ENCODE measurements around the gene CDHR2. TPM values are rescaled to one million over a fixed set of nuclear protein-coding genes. Genes with fewer than 3 reads are reported as not detected.

Gene CDHR2
- total and polyA plus RNA-seq, 2 donors from 2014 or later: 4.2 to 8.0 TPM

GRCh38 chr5:176564002-176564401 lies 14.9 kb downstream of the CDHR2 start:
- Histone ChIP-seq H3K4me3 (ENCODE audit: low read length in 3 of 3) (no peak overlapping the region), H3K9me3 (ENCODE audit: control insufficient read depth in 2 of 3, insufficient read depth in 1 of 3, low read length in 3 of 3) (no peaks in the 10 kb centered on the region), H3K36me3 (ENCODE audit: control insufficient read depth in 2 of 3, insufficient read depth in 3 of 3, low read length in 3 of 3) (no peaks in the 10 kb centered on the region), H3K27ac (ENCODE audit: low read depth in 2 of 2, low read length in 2 of 2) (no peak overlapping the region), H3K4me1 (ENCODE audit: control insufficient read depth in 2 of 3, insufficient read depth in 2 of 3, low read depth in 1 of 3, low read length in 3 of 3) (no peaks in the 10 kb centered on the region), H3K9ac (ENCODE audit: low read length in 3 of 3) (no peak overlapping the region), H3K27me3 (ENCODE audit: control insufficient read depth, insufficient read depth, low read length) (no peaks in the 10 kb centered on the region)
- DNase-seq: no peak
- intact Hi-C loops (cut with DNase I): no loop called here
- TF ChIP-seq, protein P1, sequence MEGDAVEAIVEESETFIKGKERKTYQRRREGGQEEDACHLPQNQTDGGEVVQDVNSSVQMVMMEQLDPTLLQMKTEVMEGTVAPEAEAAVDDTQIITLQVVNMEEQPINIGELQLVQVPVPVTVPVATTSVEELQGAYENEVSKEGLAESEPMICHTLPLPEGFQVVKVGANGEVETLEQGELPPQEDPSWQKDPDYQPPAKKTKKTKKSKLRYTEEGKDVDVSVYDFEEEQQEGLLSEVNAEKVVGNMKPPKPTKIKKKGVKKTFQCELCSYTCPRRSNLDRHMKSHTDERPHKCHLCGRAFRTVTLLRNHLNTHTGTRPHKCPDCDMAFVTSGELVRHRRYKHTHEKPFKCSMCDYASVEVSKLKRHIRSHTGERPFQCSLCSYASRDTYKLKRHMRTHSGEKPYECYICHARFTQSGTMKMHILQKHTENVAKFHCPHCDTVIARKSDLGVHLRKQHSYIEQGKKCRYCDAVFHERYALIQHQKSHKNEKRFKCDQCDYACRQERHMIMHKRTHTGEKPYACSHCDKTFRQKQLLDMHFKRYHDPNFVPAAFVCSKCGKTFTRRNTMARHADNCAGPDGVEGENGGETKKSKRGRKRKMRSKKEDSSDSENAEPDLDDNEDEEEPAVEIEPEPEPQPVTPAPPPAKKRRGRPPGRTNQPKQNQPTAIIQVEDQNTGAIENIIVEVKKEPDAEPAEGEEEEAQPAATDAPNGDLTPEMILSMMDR (IDR thresholded peaks at IDR 0.05; ENCODE audit: borderline replicate concordance, extremely low read depth, insufficient read depth): no peak
- no peak for FAIRE-seq

DNA sequence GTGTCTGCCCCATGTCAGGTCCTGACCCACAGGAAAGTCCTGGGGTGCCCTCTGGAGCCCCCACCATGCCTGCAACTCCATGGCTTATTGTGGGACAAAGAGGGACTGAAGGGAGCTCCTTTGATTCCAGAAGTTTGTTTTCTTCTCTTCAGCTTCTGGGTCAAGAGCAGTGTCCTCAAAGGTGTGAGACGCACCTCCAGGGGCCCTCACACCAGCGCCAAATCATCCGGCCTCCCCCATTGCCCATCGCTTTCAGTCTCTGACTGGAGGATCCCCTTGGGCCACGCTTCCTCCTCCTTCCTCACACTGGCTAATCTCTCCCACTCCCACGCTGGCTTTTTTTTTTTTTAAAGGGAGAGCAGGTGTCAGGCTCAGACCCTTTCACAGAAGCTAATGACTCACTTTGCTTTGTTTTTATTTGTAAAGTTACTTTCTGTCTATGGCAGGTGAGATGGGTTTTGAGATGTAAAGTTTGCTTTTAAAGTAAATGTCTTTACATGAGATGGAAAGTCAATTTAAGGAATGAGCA lies 16.7 kb downstream of the CDHR2 start:
- H3K27me3 ChIP-seq (ENCODE audit: control insufficient read depth, insufficient read depth, low read length): no peaks in the 10 kb centered on the region
- no peaks in the 10 kb centered on the region for H3K9me3 ChIP-seq (ENCODE audit: control insufficient read depth in 2 of 3, insufficient read depth in 1 of 3, low read length in 3 of 3)
- DNase-seq (no peak), FAIRE-seq (no peak)
- intact Hi-C loops (cut with DNase I): no loop called here
- no peak overlapping the region for H3K4me3 ChIP-seq (ENCODE audit: low read length in 3 of 3)
- TF ChIP-seq, protein P1 (IDR thresholded peaks at IDR 0.05; ENCODE audit: borderline replicate concordance, extremely low read depth, insufficient read depth): no peak
- no peaks in the 10 kb centered on the region for H3K36me3 ChIP-seq (ENCODE audit: control insufficient read depth in 2 of 3, insufficient read depth in 3 of 3, low read length in 3 of 3)
- no peak overlapping the region for H3K9ac ChIP-seq (ENCODE audit: low read length in 3 of 3)
- H3K27ac ChIP-seq (ENCODE audit: low read depth in 2 of 2, low read length in 2 of 2): no peak overlapping the region
- no peaks in the 10 kb centered on the region for H3K4me1 ChIP-seq (ENCODE audit: control insufficient read depth in 2 of 3, insufficient read depth in 2 of 3, low read depth in 1 of 3, low read length in 3 of 3)

- DNase-seq (no peak), FAIRE-seq (no peak)
- H3K27me3 ChIP-seq (ENCODE audit: control insufficient read depth, insufficient read depth, low read length): no peaks in the 10 kb centered on the region
- no peak overlapping the region for H3K9ac ChIP-seq (ENCODE audit: low read length in 3 of 3)
- no peaks in the 10 kb centered on the region for H3K4me1 ChIP-seq (ENCODE audit: control insufficient read depth in 2 of 3, insufficient read depth in 2 of 3, low read depth in 1 of 3, low read length in 3 of 3)
- TF ChIP-seq, protein P1 (IDR thresholded peaks at IDR 0.05; ENCODE audit: borderline replicate concordance, extremely low read depth, insufficient read depth): no peak
- H3K27ac ChIP-seq (ENCODE audit: low read depth in 2 of 2, low read length in 2 of 2): no peak overlapping the region
- no peaks in the 10 kb centered on the region for H3K9me3 ChIP-seq (ENCODE audit: control insufficient read depth in 2 of 3, insufficient read depth in 1 of 3, low read length in 3 of 3)
- no peaks in the 10 kb centered on the region for H3K36me3 ChIP-seq (ENCODE audit: control insufficient read depth in 2 of 3, insufficient read depth in 3 of 3, low read length in 3 of 3)
- H3K4me3 ChIP-seq (ENCODE audit: low read length in 3 of 3): no peak overlapping the region
- intact Hi-C loops (cut with DNase I): no loop called here
These were observed 19.5 kb downstream of the CDHR2 start for GRCh38 chr5:176568657-176569056.

- no peaks in the 10 kb centered on the region for H3K4me1 ChIP-seq (ENCODE audit: control insufficient read depth in 2 of 3, insufficient read depth in 2 of 3, low read depth in 1 of 3, low read length in 3 of 3)
- no peaks in the 10 kb centered on the region for H3K36me3 ChIP-seq (ENCODE audit: control insufficient read depth in 2 of 3, insufficient read depth in 3 of 3, low read length in 3 of 3)
- H3K27me3 ChIP-seq (ENCODE audit: control insufficient read depth, insufficient read depth, low read length): no peaks in the 10 kb centered on the region
- no peak overlapping the region for H3K27ac ChIP-seq (ENCODE audit: low read depth in 2 of 2, low read length in 2 of 2)
- no peak overlapping the region for H3K4me3 ChIP-seq (ENCODE audit: low read length in 3 of 3)
- no peak for FAIRE-seq
- H3K9me3 ChIP-seq (ENCODE audit: control insufficient read depth in 2 of 3, insufficient read depth in 1 of 3, low read length in 3 of 3): no peaks in the 10 kb centered on the region
- intact Hi-C loops (cut with DNase I): no loop called here
- no peak overlapping the region for H3K9ac ChIP-seq (ENCODE audit: low read length in 3 of 3)
- DNase-seq: no peak
- TF ChIP-seq, protein P1 (IDR thresholded peaks at IDR 0.05; ENCODE audit: borderline replicate concordance, extremely low read depth, insufficient read depth): no peak
These were observed 20.9 kb downstream of the CDHR2 start for GRCh38 chr5:176570044-176570443.
